ENCODE data around the gene MRTFB.
"Not testable (repeated sequence)": the region's sequence is repeated elsewhere in the genome, so short reads cannot be mapped to it uniquely, and the experiment has no call there.

Gene MRTFB, protein sequence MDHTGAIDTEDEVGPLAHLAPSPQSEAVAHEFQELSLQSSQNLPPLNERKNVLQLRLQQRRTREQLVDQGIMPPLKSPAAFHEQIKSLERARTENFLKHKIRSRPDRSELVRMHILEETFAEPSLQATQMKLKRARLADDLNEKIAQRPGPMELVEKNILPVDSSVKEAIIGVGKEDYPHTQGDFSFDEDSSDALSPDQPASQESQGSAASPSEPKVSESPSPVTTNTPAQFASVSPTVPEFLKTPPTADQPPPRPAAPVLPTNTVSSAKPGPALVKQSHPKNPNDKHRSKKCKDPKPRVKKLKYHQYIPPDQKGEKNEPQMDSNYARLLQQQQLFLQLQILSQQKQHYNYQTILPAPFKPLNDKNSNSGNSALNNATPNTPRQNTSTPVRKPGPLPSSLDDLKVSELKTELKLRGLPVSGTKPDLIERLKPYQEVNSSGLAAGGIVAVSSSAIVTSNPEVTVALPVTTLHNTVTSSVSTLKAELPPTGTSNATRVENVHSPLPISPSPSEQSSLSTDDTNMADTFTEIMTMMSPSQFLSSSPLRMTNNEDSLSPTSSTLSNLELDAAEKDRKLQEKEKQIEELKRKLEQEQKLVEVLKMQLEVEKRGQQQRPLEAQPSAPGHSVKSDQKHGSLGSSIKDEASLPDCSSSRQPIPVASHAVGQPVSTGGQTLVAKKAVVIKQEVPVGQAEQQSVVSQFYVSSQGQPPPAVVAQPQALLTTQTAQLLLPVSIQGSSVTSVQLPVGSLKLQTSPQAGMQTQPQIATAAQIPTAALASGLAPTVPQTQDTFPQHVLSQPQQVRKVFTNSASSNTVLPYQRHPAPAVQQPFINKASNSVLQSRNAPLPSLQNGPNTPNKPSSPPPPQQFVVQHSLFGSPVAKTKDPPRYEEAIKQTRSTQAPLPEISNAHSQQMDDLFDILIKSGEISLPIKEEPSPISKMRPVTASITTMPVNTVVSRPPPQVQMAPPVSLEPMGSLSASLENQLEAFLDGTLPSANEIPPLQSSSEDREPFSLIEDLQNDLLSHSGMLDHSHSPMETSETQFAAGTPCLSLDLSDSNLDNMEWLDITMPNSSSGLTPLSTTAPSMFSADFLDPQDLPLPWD

DNA sequence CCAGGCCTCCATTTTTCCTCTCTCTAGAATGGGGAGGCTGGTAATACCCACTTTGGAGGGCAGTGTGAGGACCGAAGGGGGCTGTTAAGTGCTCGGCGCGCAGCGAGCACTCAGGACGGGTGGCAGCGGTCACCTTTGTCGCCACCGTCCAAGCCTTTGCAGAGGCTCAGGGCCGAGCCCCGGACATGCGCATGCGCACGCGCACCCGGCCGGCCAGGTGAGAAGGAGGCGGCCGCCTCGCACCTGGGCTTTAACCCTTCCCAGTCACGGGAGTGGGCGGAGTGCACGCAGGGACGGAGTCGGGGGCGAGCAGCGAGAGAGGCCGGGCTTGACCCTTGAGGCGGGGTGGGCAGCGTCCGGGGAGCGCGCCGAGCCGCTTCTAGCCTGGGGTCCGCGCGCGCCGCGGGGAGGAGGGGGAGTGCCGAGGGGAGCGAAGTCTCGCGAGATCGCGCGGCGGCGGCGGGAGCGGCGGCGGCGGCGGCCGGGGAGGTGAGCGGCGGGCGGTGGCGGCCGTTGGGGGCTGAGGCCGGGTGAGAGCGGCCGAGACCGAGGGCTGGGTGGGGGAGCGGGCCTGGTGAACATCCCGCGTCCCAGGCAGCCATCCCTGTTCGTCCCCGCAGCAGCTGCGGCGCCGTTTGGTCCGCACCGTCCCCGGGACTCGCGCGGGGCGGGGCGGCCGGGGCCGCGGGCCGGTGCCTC lies at the start of gene MRTFB:
MRTFB (plus strand) TSS at position 443 of the 699 bp plus-strand sequence. CDS start 69,288 bp downstream, outside the sequence.
- peak; percentile 89 for DNase-seq

DNA sequence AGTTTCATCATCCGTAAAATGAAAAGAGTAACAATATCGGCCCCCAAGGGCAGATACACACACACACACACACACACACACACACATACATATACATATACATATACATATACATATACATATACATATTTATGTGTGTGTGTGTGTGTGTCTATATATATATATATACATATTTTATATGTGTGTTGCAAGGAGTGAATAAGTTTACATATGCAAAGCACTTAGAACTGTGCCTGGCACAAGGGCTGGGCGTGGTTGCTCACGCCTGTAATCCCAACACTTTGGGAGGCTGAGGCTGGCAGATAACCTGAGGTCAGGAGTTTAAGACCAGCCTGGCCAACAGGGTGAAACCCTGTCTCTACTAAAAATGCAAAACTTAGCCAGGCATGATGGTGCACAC lies 47.6 kb upstream of the MRTFB start:
- DNase-seq: not testable (repeated sequence)

DNA sequence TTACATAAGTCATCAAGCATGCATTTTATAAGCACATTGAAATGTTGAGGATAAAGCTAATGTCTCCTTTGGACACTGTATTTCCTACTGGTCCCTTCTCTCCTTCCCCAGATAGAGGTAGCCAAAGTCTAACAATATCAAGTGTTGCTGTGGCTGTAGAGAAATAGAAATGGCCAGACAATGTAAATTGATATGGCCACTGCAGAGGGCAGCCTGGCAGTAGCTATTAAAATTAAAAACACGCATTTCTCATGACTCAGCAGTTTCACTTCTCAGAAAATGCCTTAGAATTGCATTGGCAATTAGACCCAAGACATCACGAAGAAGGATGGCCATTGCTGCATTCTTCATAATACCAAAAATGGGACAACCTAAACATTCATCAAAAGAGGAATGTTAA lies 46.8 kb upstream of the MRTFB start:
- no peak for DNase-seq

DNA sequence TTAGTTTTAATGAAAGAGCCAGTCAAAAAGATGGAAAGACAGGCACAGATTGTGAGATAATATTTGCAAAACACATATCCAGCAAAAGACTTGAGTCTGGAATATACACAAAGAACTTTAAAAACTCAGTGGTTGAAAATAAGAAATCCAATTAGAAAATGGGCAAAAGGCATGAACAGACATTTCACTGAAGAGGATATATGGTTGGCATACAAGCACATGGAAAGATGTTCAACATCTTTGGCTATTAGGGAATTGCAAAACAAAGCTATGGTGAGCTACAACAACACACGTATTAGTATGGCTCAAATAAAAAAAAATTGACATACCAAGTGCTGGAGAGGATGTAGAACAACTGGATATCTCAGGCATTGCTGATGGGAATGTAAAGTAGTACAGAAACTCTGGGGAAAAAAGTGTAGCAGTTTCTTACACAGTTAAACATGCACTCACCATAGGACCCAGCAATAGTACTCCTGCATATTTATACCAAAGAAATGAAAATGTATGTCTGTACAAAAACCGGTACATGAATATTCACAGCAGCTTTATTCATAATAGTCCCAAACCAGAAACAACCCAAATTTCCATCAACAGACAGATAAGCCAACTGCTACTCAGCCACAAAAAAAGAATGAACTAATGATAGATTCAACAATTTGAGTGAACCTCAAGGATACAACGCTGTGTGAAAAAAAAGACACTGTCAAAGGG lies 44.4 kb upstream of the MRTFB start:
- no peak for DNase-seq

DNA sequence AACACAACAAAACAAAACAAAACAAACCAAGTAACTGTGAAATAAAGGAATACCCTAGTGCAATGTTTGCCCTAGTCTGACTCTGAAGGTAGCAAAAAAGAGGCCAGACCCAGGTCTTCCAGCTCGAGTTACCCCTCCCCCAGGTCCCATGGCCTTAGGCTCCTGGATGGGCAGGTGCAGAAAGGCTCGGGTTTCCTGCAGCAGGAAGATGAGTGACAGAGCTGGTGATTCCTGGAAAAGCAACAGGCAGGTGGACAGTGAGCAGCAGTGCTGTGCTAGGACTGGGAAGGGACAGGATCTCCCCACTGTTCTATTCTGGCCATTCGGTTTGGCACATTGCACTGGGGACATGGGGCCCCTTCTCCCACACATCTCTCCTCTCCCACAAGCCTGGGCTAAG lies 42.9 kb upstream of the MRTFB start:
- no peak for DNase-seq

DNA sequence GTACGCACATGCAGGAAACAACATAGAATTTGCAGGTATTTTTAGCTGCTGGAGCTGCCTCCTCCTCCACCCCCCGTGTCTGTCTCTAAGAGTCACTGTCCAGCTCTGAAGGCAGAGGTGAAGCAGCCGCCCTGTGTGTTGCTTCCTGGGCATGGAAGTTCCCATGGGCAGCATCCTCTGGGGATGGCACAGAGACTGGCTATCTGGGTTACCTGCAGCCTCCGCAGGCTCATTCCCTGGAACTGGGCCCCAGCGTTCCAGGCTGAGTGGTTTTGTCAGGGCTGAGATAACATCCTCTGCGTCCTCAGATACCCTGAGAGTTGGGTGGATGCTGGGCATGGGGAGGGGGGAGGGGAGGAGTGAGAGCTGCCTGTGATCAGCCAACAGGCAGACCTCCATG lies 41.5 kb upstream of the MRTFB start:
- DNase-seq: no peak

DNA sequence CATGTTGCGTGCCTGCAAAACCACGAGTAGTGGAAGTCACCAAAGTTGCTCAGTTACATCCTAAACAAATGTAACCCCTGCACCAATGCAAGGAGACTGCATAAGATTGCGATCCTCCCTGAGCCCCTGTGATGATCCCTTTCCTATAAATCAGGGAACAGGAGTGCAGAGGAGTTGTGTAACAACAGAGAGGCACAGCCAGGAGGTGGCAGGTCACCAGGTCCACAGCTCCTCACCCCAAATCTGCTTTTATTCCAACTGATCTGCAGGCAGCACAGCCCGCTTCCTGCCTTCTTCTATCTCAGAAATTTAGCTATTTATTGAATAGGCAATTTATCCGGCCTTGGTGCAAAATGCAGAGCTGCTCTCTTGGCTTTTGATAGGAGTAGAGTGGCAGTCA lies 36.0 kb upstream of the MRTFB start:
- DNase-seq: no peak

DNA sequence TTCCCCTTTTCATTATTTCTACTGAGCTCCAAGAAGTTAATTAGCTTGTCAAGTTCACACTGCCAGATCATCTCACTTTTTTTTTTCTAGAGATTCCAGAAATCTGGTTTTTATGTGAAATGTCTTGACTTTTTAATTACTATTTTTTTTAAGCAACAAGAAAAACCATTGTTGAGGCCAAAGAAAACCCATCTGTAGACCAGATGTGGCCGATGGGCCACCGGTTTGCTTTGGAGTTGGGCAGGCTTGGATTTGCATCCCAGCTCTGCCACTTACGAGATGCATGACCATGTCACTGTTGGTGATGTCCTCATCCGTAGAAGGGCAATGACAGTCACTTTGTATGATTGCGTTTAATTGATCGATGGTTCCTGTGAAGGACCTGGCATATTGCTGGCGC lies 34.2 kb upstream of the MRTFB start:
- no peak for DNase-seq

DNA sequence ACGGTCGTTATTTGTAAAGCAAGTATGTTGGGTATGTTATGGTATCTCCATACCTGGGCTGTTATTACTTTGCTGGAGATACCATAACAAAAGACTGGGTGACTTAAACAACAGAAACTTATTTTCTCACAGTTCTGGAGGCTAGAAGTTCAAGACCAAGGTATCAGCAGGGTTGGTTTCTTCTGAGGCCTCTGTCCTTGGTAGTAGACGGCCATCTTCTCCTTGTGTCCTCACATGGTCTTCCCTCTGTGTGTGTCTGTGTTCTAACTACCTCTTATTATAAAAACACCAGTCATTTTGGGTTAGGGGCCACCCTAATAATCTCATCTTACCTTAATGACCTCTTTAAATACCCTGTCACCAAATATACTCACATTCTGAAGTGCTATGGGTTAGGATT lies 33.2 kb upstream of the MRTFB start:
- DNase-seq: no peak

DNA sequence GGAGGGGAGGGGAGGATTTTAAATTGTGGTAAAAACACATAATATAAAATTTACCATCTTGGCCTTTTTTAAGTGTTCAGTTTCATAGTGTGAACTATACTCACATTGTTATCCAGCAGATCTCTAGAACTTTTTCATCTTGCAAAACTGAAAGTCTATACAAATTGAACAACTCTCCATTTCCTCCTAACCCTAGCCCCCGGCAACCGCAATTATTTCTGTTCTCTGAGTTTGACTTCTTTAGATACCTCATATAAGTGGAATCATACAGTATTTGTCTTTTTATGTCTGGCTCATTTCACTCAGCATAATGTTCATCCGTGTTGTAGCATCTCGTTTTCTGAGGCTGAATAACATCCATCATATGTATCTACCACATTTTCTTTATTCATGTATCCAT lies 30.0 kb upstream of the MRTFB start:
- no peak for DNase-seq

DNA sequence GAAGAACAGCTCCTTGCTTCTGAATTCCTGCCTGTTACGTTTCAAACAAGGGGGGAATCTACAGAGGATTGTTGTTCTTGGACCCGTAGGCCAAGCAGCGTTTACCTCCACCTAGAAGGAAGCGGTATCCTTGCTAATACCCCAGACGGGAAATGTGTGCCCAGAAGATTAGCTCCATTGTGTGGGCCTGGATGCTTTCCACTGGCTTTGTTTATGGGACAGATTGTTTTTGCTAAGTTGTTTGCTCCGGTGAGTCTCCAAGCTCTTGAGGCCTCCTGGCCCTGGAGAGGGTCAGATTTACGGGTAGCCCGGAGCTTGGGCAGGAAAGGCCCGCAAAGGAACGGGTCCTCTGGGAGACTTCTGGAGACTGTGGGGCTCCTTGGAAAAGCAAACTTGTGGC lies 28.4 kb upstream of the MRTFB start:
- no peak for DNase-seq

DNA sequence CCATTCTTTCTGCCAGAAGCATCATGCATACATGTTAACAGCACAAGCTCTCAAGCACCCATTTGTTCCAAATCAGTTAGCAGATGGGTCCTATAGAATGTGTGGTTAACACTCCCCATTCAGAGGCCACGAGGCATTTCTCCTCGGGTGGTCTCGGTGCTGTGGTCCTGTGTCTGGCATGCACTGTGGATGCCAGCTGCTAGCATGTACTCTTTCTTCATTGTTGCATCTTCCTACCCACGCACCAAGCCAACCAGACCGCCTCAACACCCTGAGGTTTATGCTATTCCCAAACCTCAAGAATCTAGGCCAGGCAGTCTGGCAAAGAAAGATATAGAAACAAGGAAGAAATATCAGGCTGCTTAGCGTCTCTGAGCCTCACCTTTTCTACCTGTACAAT lies 27.8 kb upstream of the MRTFB start:
- DNase-seq: no peak

DNA sequence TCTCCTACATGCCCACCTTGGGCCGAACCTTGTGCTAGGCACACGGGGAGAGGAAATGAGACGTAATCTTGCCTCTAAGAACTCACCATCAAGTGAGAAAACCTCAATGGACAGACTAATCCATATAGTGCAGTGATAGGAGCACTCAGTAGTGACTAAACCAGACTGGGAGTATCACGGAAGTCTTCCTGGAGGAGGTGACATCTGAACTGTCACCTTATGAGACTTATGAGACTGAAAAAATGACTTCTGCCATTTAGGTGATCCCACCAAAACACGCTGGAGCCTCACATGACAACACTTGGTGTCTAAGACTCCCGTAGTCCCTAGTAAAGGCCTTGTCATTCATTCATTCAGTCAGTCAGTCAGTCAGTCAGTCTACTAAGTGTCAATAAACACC lies 27.3 kb upstream of the MRTFB start:
- DNase-seq: no peak

DNA sequence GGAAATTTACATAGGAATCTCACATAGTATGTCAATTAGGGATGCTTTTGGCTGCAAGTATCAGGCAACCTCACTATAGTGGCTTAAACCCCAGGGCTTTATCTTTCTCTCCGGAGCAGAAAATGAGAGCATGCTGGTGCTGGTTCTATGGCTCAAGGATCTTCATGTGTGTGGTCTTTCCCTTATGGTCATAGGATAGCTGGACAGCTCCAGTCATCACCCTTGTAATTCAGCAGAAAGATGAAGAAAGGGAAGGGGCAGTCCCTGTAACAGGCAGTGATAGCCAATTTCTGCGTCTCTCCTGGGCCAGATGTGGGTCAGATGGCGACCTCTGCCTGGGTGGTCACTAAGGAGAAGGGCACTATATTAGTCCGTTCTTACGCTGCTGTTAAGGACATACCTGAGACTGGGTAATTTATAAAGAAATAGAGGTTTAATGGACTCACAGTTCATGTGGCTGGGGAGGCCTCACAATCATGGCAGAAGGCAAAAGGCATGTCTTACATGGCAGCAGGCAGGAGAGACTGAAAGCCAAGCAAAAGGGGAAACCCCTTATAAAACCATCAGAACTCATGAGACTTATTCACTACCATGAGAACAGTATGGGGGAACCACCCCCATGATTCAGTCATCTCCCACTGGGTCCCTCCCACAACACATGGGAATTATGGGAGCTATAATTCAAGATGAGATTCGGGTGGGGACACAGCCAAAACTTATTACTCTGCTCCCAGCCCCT lies 23.8 kb upstream of the MRTFB start:
- not testable (repeated sequence) for DNase-seq

DNA sequence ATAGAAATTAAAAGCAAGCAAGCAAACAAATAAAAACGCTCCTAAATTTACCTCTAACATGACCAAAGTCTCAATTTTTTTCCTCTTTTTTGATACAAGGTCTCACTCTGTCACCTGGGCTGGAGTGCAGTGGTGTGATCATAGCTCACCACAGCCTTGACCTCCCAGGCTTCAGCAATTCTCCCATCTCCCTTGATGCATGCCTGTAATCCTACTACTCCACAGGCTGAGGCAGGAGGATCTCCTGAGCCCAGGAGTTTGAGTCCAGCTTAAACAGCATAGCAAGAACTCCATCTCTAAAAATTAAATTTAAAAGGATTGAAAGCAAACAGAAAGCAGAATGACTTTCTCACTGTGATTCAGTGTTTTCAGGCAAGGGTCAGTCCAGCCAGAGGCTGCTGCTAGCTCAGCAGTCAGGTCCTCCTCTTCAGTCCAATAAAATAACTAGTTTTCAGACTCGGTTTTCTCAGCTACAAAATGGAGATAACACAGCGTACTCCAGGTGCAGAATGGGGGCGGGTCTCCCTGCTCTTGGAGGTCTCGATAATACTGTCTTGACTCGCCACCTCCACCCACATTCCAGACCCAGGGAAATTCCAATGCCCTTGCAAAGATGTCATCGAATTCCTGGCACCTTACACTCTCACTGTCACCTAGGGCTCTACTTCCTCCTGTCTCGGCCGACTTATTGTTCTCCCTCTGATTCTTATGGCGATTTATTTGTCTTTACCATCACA lies 20.7 kb upstream of the MRTFB start:
- no peak for DNase-seq

DNA sequence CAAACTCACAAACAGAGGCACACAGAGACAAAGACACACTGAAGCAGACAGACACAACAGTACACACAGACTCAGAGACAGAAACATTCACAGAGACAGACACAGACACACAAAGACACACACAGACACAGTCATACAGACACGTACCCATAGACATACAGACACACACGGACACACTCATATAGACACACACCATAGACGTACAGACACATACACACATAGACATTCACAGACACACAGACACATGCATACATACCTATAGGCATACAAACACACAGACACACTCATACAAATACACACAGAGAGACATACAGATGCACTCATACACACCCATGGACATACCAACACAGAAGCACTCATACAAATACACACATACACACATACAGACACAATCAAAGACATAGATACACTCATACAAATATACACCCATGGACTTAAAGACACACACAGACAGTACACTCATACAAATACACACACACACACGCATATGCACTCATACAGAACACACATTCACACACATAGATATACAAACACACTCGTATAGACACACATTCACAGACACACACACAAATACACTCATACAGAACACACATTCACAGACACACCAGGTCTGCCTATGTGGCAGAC lies 19.9 kb upstream of the MRTFB start:
- DNase-seq: no peak

DNA sequence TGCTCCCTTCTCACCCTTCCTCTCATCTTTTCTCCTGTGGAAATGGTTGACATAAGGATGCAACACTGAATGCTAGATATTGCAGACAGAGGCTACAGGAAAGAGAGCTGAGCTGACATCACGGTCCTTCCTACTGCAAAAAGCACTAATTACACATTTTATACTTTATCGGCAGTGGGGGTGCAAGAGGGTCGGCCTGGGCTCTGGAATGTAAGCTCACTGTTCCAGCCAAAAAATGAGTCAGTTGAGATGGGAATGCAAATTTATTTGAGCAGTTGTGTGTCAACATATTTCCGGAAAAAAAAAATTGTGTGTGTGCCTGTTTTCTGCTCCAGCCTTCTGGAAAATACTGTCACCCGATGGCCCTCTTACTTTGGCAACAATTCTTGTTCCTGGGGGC lies 14.1 kb upstream of the MRTFB start:
- no peak for DNase-seq

DNA sequence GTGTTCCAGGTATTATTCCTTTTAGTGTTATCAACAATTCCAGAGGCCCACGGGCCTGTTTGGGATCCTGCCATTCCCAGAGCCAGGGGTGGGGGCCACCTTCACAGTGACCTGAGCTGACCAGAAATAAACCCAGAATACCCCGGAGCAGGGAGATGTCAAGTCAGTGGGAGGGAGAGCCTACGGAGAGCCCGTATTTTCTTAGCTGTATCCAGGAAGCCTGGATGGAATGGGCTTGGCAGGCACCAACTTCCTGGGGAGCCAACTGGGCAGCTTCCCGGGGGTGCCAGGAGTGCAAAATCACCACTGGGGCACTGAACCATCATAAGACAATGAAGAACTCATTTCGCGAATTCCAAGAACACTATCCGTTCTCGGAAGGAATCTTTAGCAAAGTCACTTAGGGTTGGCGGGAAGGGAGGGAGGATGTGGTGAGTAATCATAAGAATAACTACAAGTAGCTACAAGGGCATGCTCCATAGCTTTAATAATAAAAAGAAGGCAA lies 13.2 kb upstream of the MRTFB start:
- no peak for DNase-seq

DNA sequence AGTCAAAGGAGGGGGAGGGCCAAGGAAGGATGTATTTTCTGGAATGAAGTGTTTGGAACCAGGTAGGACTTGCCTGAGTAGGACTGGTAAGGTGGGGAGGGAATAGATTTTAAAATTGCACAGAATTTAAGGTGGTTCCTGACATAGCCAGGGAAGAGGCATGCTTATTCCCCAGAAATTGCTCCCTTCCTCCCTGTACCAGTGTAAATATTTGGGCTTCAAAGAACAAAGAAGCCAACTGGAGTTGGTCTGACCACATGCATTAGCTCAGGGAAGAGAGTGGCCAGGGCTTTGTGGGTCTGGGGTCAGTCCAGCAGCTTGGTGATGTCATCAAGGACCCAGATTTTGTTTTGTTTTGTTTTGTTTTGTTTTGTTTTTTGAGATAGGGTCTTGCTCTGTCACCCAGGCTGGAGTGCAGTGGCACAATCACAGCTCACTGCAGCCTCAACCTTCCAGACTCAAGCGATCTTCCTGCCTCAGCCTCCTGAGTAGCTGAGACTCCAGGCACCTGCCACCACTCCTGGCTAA lies 9.3 kb upstream of the MRTFB start:
- no peak for DNase-seq

DNA sequence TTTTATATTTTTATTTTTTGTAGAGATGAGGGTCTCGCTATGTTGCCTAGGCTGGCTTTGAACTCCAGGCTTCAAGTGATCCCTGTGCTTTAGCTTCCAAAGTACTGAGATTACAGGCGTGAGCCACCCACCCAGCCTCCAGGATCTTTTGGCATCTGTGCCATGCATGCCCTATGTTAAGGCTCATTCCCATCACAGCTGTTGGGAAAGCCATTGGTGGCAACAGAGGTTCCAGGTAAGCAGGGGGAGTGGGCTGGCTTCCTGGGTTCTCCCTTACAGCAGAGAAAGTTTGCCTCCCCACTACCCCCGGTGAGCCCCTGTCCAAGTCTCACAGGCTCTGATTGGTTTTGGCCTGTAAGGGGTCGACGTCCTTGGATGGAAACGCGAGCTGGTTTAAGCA lies 8.9 kb upstream of the MRTFB start:
- DNase-seq: no peak
